Breast epithelium (tissue), 4 donors: Measurements from ENCODE around the gene ITM2C. TPM values are rescaled to one million over a fixed set of nuclear protein-coding genes. Genes with fewer than 3 reads are reported as not detected.

Source experiments
- DNase-seq, 2 donors: peaks; one replicate each; pipeline ENCODE4 v3.0.0-alpha.2; 2019; ENCODE audit warnings: low spot score in 2 of 2
- H3K27ac ChIP-seq, 2 donors: fragments of 200-600 bp; sonication (generic) in 1 of 2; one replicate each; pipeline ENCODE4 v1.5.1; 2016 to 2019; ENCODE audit warnings: mild to moderate bottlenecking in 1 of 2
- H3K27me3 ChIP-seq, 2 donors: fragments of 200-600 bp; sonication (generic) in 1 of 2; one replicate each; pipeline versions ENCODE4 v1.5.1 to v1.6.0; 2017 to 2019; ENCODE audit warnings: control low read depth in 1 of 2, mild to moderate bottlenecking in 1 of 2
- H3K36me3 ChIP-seq: fragments of 200-600 bp; one replicate; pipeline ENCODE4 v1.5.1; 2019
- H3K4me1 ChIP-seq, 2 donors: fragments of 200-600 bp; sonication (generic); one replicate each; pipeline ENCODE4 v1.5.1; 2016 to 2019; ENCODE audit warnings: control low read depth in 1 of 2
- H3K4me3 ChIP-seq, 3 donors: fragments of 200-600 bp; sonication (generic); 1 replicate in 2 of 3; 2 replicates in 1 of 3; pipeline ENCODE4 v1.5.1; 2016 to 2019; ENCODE audit warnings: mild to moderate bottlenecking in 3 of 3, moderate library complexity in 2 of 3
- H3K9me3 ChIP-seq, 2 donors: fragments of 200-600 bp; sonication (generic) in 1 of 2; one replicate each; pipeline ENCODE4 v1.5.1; 2016 to 2019; ENCODE audit warnings: control low read depth in 1 of 2
- POLR2A ChIP-seq: fragments of 450-650 bp; IDR thresholded peaks from one replicate; pipeline ENCODE4 v1.6.1; 2016; ENCODE audit warnings: antibody characterized with exemption, mild to moderate bottlenecking, moderate library complexity
- POLR2AphosphoS5 ChIP-seq, 3 donors: sonication (generic); formaldehyde crosslinking; IDR thresholded peaks; one replicate each; pipeline ENCODE4 v1.6.1; 2017; ENCODE audit warnings: antibody characterized with exemption in 3 of 3
- intact Hi-C: fragments of 100-400 bp; cut with DNase I; formaldehyde crosslinking; loops from one replicate; pipeline ENCODE4 v1.15.1; 2023; ENCODE audit warnings: low total_unique reads
- total RNA-seq, 3 donors: library from RNA; depleted of rRNA; stranded (reverse); fragments of >200 nt; gene quantifications; one replicate each; pipeline ENCODE4 v1.1.0, GENCODE V29; 2016
- TF ChIP-seq, protein P1 (sequence below), 3 donors: fragments of 450-650 bp; IDR thresholded peaks; one replicate each; pipeline ENCODE4 v1.5.1; 2016 to 2017; ENCODE audit warnings: antibody characterized with exemption in 3 of 3, mild to moderate bottlenecking in 3 of 3, moderate library complexity in 3 of 3

ITM2C gene
- total RNA-seq, 3 donors from 2014 or later, result 24.5 to 46.2 (median 36.3) TPM

DNA sequence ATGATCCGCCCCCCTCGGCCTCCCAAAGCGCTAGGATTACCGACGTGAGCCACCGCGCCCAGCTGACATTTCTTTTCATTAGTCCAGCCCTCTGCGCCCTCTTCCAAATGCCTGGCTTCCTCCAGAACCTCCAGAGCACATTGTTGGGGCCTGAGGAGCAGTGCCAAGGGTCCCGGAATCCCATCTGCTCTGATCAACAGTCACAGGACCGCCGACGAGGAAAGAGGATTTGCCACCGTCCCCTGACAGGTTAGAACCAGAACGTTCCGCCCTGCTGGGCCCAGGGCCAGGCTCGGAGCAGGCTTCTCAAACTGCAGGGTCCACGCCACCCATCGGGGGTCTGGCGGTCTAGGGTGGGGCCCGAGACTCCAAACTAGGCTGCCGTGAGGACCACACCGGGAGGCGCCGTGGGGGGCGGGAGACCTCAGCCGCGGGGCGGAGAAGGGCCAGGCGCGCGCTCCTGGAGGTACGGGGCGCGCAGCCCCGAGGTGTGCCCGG lies 36.9 kb upstream of the ITM2C start:
- TF ChIP-seq POLR2AphosphoS5 (IDR thresholded peaks at IDR 0.05) (no peak), POLR2A (no peak)
- TF ChIP-seq, protein P1, sequence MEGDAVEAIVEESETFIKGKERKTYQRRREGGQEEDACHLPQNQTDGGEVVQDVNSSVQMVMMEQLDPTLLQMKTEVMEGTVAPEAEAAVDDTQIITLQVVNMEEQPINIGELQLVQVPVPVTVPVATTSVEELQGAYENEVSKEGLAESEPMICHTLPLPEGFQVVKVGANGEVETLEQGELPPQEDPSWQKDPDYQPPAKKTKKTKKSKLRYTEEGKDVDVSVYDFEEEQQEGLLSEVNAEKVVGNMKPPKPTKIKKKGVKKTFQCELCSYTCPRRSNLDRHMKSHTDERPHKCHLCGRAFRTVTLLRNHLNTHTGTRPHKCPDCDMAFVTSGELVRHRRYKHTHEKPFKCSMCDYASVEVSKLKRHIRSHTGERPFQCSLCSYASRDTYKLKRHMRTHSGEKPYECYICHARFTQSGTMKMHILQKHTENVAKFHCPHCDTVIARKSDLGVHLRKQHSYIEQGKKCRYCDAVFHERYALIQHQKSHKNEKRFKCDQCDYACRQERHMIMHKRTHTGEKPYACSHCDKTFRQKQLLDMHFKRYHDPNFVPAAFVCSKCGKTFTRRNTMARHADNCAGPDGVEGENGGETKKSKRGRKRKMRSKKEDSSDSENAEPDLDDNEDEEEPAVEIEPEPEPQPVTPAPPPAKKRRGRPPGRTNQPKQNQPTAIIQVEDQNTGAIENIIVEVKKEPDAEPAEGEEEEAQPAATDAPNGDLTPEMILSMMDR (IDR thresholded peaks at IDR 0.05), result no peak
- DNase-seq, result no peak
- H3K27ac ChIP-seq, result no peak overlapping the region
- H3K27me3 ChIP-seq, result peaks cover 0 to 30% of the 10 kb centered on the region in 2 donors
- intact Hi-C loops, result no loop called here
- H3K4me1 ChIP-seq, result no peaks in the 10 kb centered on the region
- peak overlapping the region; percentile 10 to 70 (median 41) for H3K4me3 ChIP-seq
- H3K36me3 ChIP-seq, result no peaks in the 10 kb centered on the region
- peaks cover 4 to 6% of the 10 kb centered on the region in 2 donors for H3K9me3 ChIP-seq

DNA sequence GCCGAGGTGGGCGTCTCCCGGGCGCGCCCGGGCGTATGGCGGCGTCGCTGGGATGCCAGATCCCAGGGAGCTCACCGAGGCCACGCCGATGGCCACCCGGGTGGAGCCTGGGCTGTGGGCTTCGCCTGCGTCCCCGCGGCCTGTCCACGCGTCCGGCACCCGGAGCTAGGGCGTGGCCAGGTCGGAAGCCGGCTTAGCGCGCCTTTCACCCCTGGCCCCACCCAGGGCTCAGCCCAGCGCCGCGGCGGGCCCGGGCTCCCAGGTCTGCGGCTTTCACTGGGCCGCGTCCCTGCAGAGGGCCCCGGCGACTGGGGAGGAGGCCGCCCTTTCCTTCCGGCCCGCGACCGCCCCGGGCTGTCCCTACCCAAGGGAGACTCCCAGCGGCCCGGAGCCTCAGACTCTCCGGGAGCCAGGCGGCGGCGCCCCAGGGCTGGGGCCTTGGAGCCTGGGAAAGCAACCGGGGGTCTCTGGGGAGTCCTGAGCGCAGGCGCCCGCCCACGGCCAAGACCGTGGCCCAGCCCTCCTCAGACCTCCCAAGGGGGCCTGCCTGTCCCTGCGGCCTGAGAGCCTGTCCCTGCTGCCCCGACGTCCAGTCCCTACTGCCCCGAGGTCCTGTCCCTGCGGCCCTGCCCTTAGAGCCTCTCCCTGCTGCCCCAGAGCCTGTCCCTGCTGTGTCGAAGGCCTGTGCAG lies 36.3 kb upstream of the ITM2C start:
- intact Hi-C loops, result no loop called here
- H3K27me3 ChIP-seq, result peaks cover 0 to 30% of the 10 kb centered on the region in 2 donors
- TF ChIP-seq POLR2AphosphoS5 (IDR thresholded peaks at IDR 0.05) (no peak), POLR2A (no peak)
- TF ChIP-seq, protein P1 (IDR thresholded peaks at IDR 0.05), result no peak
- no peak overlapping the region for H3K27ac ChIP-seq
- H3K36me3 ChIP-seq, result no peaks in the 10 kb centered on the region
- peak overlapping the region; percentile 10 to 70 (median 41) for H3K4me3 ChIP-seq
- no peak for DNase-seq
- H3K4me1 ChIP-seq, result no peaks in the 10 kb centered on the region
- peaks cover 4 to 6% of the 10 kb centered on the region in 2 donors for H3K9me3 ChIP-seq

DNA sequence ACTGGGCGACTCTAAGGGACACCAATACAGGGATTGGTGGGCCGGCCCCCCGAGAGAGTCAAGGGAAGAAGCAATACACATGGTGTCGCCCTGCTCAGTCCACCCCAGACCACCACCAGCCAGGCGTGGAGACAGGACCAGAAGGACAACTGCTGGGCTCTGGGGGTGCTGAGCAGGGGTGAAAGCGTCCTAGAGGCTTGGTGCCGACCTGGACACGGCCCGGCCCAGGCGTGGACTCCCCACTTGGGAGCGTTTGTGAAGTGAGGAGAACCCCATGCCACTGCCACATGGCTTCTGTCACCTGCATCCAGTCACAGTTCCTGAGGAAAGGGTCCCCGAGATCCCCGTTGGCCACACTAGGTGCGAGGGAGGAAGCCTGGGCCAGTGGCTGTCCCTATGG lies 35.4 kb upstream of the ITM2C start:
- Histone ChIP-seq H3K4me3 (no peak overlapping the region), H3K27me3 (peaks cover 0 to 30% of the 10 kb centered on the region in 2 donors), H3K36me3 (no peaks in the 10 kb centered on the region), H3K4me1 (no peaks in the 10 kb centered on the region), H3K27ac (no peak overlapping the region), H3K9me3 (peaks cover 4 to 6% of the 10 kb centered on the region in 2 donors)
- intact Hi-C loops, result no loop called here
- no peak for TF ChIP-seq POLR2A
- TF ChIP-seq, protein P1 (IDR thresholded peaks at IDR 0.05), result no peak
- TF ChIP-seq POLR2AphosphoS5 (IDR thresholded peaks at IDR 0.05), result no peak
- DNase-seq, result no peak

DNA sequence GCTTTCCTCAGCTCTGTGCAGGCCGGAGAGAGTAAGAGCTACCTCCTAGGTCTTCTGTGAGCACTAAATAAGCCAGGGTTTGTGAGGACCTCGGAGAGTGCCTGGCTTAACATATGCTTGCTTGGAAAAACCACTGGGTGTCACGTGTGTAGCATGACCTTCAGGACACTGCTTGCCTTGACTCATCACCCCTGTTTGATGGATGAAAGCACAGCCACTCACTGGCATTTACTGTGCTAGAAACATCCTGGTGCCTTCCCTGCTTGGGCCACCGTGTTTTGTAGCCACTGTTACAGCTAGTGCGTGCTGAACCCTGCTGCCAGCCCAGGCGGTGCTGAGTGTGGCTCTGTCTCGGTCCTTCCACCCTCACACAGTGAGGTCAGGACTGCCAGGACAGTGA lies 34.8 kb upstream of the ITM2C start:
- peaks cover 4 to 6% of the 10 kb centered on the region in 2 donors for H3K9me3 ChIP-seq
- intact Hi-C loops, result loop anchor here (5.0 kb wide), 1 partner anchor 162 kb away; no protein-coding TSS in a partner anchor
- H3K36me3 ChIP-seq, result no peaks in the 10 kb centered on the region

DNA sequence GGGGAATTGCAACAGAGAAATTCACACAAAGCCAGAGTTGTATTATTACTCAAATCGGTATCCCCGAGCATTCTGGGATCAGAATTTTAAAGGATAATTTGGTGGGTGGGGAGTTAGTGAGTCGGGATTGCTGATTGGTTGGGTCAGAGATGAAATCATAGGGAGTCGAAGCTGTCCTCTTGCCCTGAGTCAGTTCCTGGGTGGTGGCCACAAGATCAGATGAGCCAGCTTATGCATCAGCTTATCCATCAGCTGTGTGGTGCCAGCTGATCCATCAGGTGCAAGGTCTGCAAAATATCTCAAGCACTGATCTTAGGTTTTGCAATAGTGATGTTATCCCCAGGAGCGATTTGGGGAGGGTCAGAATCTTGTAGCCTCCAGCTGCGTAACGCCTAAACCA lies 34.3 kb upstream of the ITM2C start:
- no peak overlapping the region for H3K27ac ChIP-seq
- no peak for DNase-seq
- TF ChIP-seq, protein P1 (IDR thresholded peaks at IDR 0.05), result no peak
- no peak for TF ChIP-seq POLR2AphosphoS5 (IDR thresholded peaks at IDR 0.05)
- TF ChIP-seq POLR2A, result no peak
- H3K36me3 ChIP-seq, result no peaks in the 10 kb centered on the region
- H3K4me3 ChIP-seq, result no peak overlapping the region
- H3K9me3 ChIP-seq, result peaks cover 4 to 6% of the 10 kb centered on the region in 2 donors
- intact Hi-C loops, result loop anchor here (5.0 kb wide), 1 partner anchor 162 kb away; no protein-coding TSS in a partner anchor
- peaks cover 0 to 30% of the 10 kb centered on the region in 2 donors for H3K27me3 ChIP-seq
- H3K4me1 ChIP-seq, result no peaks in the 10 kb centered on the region

More for the DNA sequence above, 34.8 kb upstream of the ITM2C start:
- Histone ChIP-seq H3K4me1 (no peaks in the 10 kb centered on the region), H3K4me3 (no peak overlapping the region), H3K27ac (no peak overlapping the region), H3K27me3 (peaks cover 0 to 30% of the 10 kb centered on the region in 2 donors)
- DNase-seq, result no peak
- TF ChIP-seq POLR2AphosphoS5 (IDR thresholded peaks at IDR 0.05) (no peak), POLR2A (no peak)
- TF ChIP-seq, protein P1 (IDR thresholded peaks at IDR 0.05), result no peak
